Subcutaneous abdominal adipose tissue (tissue), 5 donors: ENCODE data around the gene TLL2.
"Not testable (repeated sequence)": the region's sequence is repeated elsewhere in the genome, so short reads cannot be mapped to it uniquely, and the experiment has no call there.

Experiments
- H3K27ac ChIP-seq: one replicate; pipeline ENCODE4 v1.7.0; 2013; ENCODE audit warnings: low read depth, mild to moderate bottlenecking, inconsistent platforms, low read length, moderate library complexity
- H3K27me3 ChIP-seq, 5 donors: one replicate each; pipeline ENCODE4 v1.7.0; 2013; ENCODE audit warnings: low read length in 5 of 5, inconsistent platforms in 1 of 5; ENCODE audit not compliant: control insufficient read depth in 5 of 5, insufficient read depth in 4 of 5
- H3K36me3 ChIP-seq, 5 donors: one replicate each; pipeline ENCODE4 v1.7.0; 2013; ENCODE audit warnings: low read length in 5 of 5; ENCODE audit not compliant: control insufficient read depth in 5 of 5, insufficient read depth in 5 of 5
- H3K4me1 ChIP-seq, 5 donors: one replicate each; pipeline ENCODE4 v1.7.0; 2013; ENCODE audit warnings: low read length in 5 of 5, mild to moderate bottlenecking in 3 of 5, moderate library complexity in 1 of 5; ENCODE audit not compliant: control insufficient read depth in 5 of 5, insufficient read depth in 5 of 5
- H3K4me3 ChIP-seq, 5 donors: one replicate each; pipeline ENCODE4 v1.7.0; 2013; ENCODE audit warnings: low read length in 5 of 5, low read depth in 1 of 5
- H3K9ac ChIP-seq, 5 donors: one replicate each; pipeline ENCODE4 v1.7.0; 2013; ENCODE audit warnings: low read length in 5 of 5, mild to moderate bottlenecking in 4 of 5, moderate library complexity in 3 of 5
- H3K9me3 ChIP-seq, 5 donors: one replicate each; pipeline ENCODE4 v1.7.0; 2013; ENCODE audit warnings: low read length in 5 of 5; ENCODE audit not compliant: control insufficient read depth in 5 of 5
- donor health status: healthy.
- donor health status: healthy.
- donor health status: healthy.
- donor health status: healthy.
- donor health status: healthy.

The TLL2 gene

DNA sequence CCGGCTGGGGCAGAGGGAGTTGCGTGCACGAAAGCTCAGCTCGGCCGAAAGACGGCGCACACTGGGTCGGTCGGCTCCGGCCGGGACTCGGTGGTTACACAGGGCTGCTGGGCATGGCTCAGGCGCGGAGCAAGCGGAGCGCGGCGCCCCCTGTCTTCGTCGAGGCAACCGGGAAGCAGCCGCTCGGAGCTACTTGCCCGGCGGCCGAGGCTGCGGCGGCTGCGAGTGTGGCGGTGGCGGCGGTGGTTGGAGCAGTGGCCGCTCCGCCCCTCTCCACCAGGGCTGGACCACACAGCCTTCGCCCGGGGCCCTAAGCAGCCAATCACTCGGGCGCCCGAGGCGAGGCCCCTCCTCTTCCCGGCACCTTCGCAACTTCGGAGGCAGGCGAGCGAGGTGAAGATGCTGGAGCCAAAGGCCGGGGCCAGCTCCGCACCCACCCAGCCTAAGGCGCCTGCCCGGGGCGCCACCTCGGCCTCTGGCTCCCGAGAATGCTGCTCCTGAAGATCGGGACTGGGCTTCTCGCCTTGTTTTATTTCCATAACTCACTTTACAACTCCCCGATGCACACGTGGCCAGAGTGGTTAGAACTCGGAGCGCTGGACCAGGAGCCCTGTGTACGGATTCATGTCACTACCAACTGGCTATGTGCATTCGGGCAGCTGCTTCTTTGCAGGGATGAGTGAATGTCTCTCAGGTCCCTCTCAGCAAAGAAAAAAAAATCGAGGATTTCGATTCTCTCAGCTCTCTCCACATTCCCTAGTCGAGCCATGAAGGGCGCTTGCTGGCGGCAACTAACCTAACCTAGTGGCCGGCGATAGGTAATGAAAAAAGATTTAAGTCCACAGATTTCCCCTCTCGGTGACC is at the start of gene TLL2:
TSS of gene TLL2 (minus strand) at position 229 of the 864 bp plus-strand sequence. CDS start 241 bp downstream, outside the sequence.
- peak within 1 kb of the TSS; percentile 25 to 70 (median 59) for H3K4me3 ChIP-seq
- peak within 1 kb of the TSS in 1 of 5 donors; percentile 54 for H3K9ac ChIP-seq
- peaks cover 0 to 11% (median 0%) of the 10 kb centered on the region in 5 donors for H3K36me3 ChIP-seq
- H3K27ac ChIP-seq = no peak within 1 kb of the TSS
- peaks cover 1 to 22% (median 21%) of the 10 kb centered on the region in 5 donors for H3K4me1 ChIP-seq
- no peaks in the 10 kb centered on the region for H3K9me3 ChIP-seq
- peaks cover 8 to 12% (median 11%) of the 10 kb centered on the region in 5 donors for H3K27me3 ChIP-seq

- H3K4me1 ChIP-seq = no peaks in the 10 kb centered on the region
- H3K9me3 ChIP-seq = peaks cover 0 to 5% (median 0%) of the 10 kb centered on the region in 5 donors
- no peaks in the 10 kb centered on the region for H3K27me3 ChIP-seq
- no peak overlapping the region for H3K27ac ChIP-seq
- H3K4me3 ChIP-seq = no peak overlapping the region
- no peak overlapping the region for H3K9ac ChIP-seq
- H3K36me3 ChIP-seq = peaks cover 19 to 50% (median 29%) of the 10 kb centered on the region in 5 donors
These were observed 47.5 kb upstream of the TLL2 start for GRCh38 chr10:96560966-96561887.

DNA sequence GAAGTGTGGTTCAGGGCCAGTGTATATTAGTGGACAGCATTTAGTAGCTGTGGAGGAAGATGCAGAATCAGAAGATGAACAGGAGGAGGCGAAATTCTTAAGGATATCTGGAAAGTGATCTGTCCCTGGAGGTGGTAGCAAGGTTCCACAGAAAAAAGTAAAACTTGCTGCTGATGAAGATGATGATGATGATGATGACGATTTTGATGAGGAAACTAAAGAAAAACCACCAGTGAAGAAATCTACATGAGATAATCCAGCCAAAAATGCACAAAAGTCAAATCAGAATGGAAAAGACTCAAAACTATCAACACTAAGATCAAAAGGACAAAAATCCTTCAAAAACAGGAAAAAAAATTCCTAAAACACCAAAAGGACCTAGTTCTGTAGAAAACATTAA is 46.8 kb upstream of the TLL2 start:
- Histone ChIP-seq H3K9me3 (peaks cover 0 to 5% (median 0%) of the 10 kb centered on the region in 5 donors), H3K27me3 (no peaks in the 10 kb centered on the region), H3K36me3 (peaks cover 19 to 50% (median 29%) of the 10 kb centered on the region in 5 donors)

DNA sequence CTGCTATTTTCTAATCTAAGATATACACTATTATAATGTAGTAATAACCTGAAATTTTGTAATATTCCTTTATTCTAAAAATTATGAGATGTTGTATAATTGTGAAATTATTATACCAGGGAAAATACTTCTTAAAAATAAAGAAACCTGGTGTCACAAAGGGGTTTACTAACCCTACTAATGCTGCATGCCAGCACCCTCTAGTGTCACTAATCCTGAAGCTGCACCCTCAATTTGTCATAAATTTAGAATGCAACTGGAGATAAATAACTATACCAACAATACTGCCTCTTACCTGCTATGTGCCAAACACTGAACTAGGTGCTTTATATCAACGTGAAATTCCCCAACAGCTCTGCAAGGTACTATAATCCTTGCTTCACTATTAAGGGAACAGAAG is 42.3 kb upstream of the TLL2 start:
- no peak overlapping the region for H3K27ac ChIP-seq
- H3K27me3 ChIP-seq = no peaks in the 10 kb centered on the region
- no peak overlapping the region for H3K4me3 ChIP-seq
- no peaks in the 10 kb centered on the region for H3K4me1 ChIP-seq
- no peaks in the 10 kb centered on the region for H3K9me3 ChIP-seq
- no peak overlapping the region for H3K9ac ChIP-seq
- H3K36me3 ChIP-seq = peaks cover 28 to 48% (median 34%) of the 10 kb centered on the region in 5 donors

More for the DNA sequence above, 46.8 kb upstream of the TLL2 start:
- H3K4me1 ChIP-seq = no peaks in the 10 kb centered on the region
- no peak overlapping the region for H3K9ac ChIP-seq
- no peak overlapping the region for H3K4me3 ChIP-seq
- no peak overlapping the region for H3K27ac ChIP-seq

- peaks cover 29 to 53% (median 40%) of the 10 kb centered on the region in 5 donors for H3K36me3 ChIP-seq
- no peak overlapping the region for H3K9ac ChIP-seq
- no peaks in the 10 kb centered on the region for H3K9me3 ChIP-seq
- H3K4me3 ChIP-seq = no peak overlapping the region
- no peaks in the 10 kb centered on the region for H3K27me3 ChIP-seq
- H3K4me1 ChIP-seq = no peaks in the 10 kb centered on the region
- no peak overlapping the region for H3K27ac ChIP-seq
These were observed 41.6 kb upstream of the TLL2 start for GRCh38 chr10:96555330-96555729.

- Histone ChIP-seq H3K27me3 (no peaks in the 10 kb centered on the region), H3K9ac (no peak overlapping the region), H3K4me1 (no peaks in the 10 kb centered on the region), H3K4me3 (no peak overlapping the region), H3K9me3 (no peaks in the 10 kb centered on the region), H3K27ac (no peak overlapping the region), H3K36me3 (peaks cover 36 to 68% (median 59%) of the 10 kb centered on the region in 5 donors)
These were observed 34.9 kb upstream of the TLL2 start for GRCh38 chr10:96548589-96548988.

DNA sequence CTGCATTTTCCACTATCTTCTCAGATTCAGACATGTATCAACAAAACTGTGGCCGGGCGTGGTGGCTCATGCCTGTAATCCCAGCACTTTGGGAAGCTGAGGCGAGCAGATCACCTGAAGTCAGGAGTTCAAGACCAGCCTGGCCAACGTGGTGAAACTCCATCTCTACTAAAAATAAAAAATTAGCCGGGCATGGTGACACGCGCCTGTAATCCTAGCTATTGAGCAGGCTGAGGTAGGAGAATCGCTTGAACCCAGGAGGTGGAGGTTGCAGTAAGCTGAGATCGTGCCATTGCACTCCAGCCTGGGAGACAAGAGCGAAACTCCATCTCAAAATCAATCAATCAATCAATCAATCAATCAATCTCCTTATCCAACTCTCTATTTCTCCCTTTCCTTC is 31.8 kb upstream of the TLL2 start:
- peaks cover 34 to 54% (median 46%) of the 10 kb centered on the region in 5 donors for H3K36me3 ChIP-seq
- not testable (repeated sequence) for H3K4me3 ChIP-seq, H3K9ac ChIP-seq, H3K9me3 ChIP-seq, H3K4me1 ChIP-seq, H3K27me3 ChIP-seq, H3K27ac ChIP-seq

DNA sequence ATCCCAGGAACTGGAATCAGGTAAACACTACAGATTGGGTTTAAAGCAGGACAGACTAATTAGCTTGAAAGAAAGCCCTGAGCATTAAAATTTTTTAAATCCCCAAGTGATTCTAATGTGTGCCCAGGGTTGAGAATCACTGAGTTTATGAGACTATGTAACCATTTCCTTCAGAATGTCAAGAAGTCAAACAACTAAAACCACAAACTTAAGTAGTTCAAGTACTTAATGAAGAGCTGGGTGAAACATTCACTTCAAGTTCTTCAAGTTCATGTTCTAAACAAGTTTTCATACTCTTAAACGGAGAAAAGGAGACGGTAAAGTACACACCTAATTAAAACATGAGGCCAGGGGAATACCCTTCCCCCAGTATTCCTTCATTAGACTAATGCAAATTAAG is 28.2 kb upstream of the TLL2 start:
- Histone ChIP-seq H3K27me3 (no peaks in the 10 kb centered on the region), H3K4me3 (no peak overlapping the region), H3K4me1 (no peaks in the 10 kb centered on the region), H3K9ac (no peak overlapping the region), H3K9me3 (no peaks in the 10 kb centered on the region), H3K27ac (no peak overlapping the region), H3K36me3 (peaks cover 25 to 47% (median 39%) of the 10 kb centered on the region in 5 donors)

DNA sequence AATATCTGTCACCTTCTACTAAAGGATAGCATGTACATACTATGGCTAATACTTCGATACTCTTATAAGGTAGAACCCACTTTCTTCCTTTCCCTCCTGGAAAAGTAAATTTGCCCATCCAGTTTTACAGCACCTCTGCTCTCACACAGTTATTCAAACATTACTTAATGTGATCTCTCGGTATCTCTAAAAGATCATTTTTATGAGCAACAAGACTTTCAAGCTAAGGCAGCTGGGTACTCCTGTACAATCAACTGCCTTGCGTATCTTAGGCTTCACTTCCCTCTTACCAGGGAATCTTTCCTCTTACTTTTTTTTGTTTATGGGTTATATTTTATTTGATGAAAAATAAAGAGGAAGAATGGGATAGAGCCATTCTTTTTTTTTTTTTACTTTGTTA is 26.5 kb upstream of the TLL2 start:
- no peaks in the 10 kb centered on the region for H3K9me3 ChIP-seq
- H3K27ac ChIP-seq = no peak overlapping the region
- peaks cover 14 to 33% (median 28%) of the 10 kb centered on the region in 5 donors for H3K36me3 ChIP-seq

More for the DNA sequence above, 26.5 kb upstream of the TLL2 start:
- Histone ChIP-seq H3K9ac (peak overlapping the region in 1 of 5 donors; percentile 45), H3K4me1 (peaks cover 0 to 4% (median 0%) of the 10 kb centered on the region in 5 donors), H3K4me3 (no peak overlapping the region), H3K27me3 (no peaks in the 10 kb centered on the region)
